ENCODE data around the gene PRKAB1. TPM values are rescaled to one million over a fixed set of nuclear protein-coding genes. Genes with fewer than 3 reads are reported as not detected.

Gene PRKAB1
- total and polyA plus RNA-seq, 7 experiments from 2014 or later = 23.5 to 54.7 (median 43.3) TPM

- ATAC-seq = no peak
- H3K4me3 ChIP-seq (ENCODE audit: low read length) = no peak overlapping the region
- ChIA-PET CTCF (interaction anchor here (1.6 kb wide), 1 partner anchor 18 kb away, joined by 5 read pairs; no protein-coding TSS in a partner anchor), POLR2A (interaction anchor here (0.7 kb wide), 1 partner anchor 1290 kb away, joined by 3 read pairs; no protein-coding TSS in a partner anchor)
- H3K27me3 Mint-ChIP-seq = peaks cover 0 to 9% (median 0%) of the 10 kb centered on the region in 5 donors
- H3K4me1 ChIP-seq (ENCODE audit: control insufficient read depth in 2 of 2, insufficient read depth in 2 of 2, low read length in 2 of 2) = peaks cover 20 to 30% of the 10 kb centered on the region in 2 donors
- H3K4me3 Mint-ChIP-seq = peak overlapping the region; percentile 51 to 98 (median 88)
- H3K36me3 ChIP-seq (ENCODE audit: control insufficient read depth in 2 of 3, insufficient read depth in 3 of 3, low read length in 3 of 3) = peaks cover 0 to 7% (median 0%) of the 10 kb centered on the region in 3 experiments
- H3K27ac Mint-ChIP-seq = peak overlapping the region; percentile 44 to 92 (median 77)
- DNase-seq = no peak
- H3K27ac ChIP-seq (ENCODE audit: low read depth, low read length) = no peak overlapping the region
- H3K9me3 Mint-ChIP-seq = no peaks in the 10 kb centered on the region
- H3K9me3 ChIP-seq (ENCODE audit: control insufficient read depth in 2 of 3, low read length in 3 of 3) = no peaks in the 10 kb centered on the region
- H3K4me1 Mint-ChIP-seq = peaks cover 24 to 52% (median 42%) of the 10 kb centered on the region in 7 donors
- H3K36me3 Mint-ChIP-seq = peaks cover 0 to 19% (median 2%) of the 10 kb centered on the region in 5 donors
- H3K27me3 ChIP-seq (ENCODE audit: control insufficient read depth in 2 of 2, insufficient read depth in 2 of 2, low read length in 2 of 2) = no peaks in the 10 kb centered on the region
- intact Hi-C loops (cut with micrococcal nuclease) = loop anchor here (2.0 to 10.0 kb wide), 10 partner anchors 322 to 1606 kb away; partner anchors contain the start of genes RAB35 (in 2 of the 2), WSB2 (in 2 of the 2), BICDL1 (in 1 of the 2) and RNF10 (in 1 of the 2)
These were observed 1.6 kb upstream of the PRKAB1 start for GRCh38 chr12:119666226-119666795.

- Histone ChIP-seq H3K4me1 (ENCODE audit: control insufficient read depth in 2 of 2, insufficient read depth in 2 of 2, low read length in 2 of 2) (peaks cover 20 to 30% of the 10 kb centered on the region in 2 donors), H3K27ac (ENCODE audit: low read depth, low read length) (peak overlapping the region; percentile 76), H3K9me3 (ENCODE audit: control insufficient read depth in 2 of 3, low read length in 3 of 3) (no peaks in the 10 kb centered on the region), H3K4me3 (ENCODE audit: low read length) (peak overlapping the region; percentile 81), H3K27me3 (ENCODE audit: control insufficient read depth in 2 of 2, insufficient read depth in 2 of 2, low read length in 2 of 2) (no peaks in the 10 kb centered on the region), H3K36me3 (ENCODE audit: control insufficient read depth in 2 of 3, insufficient read depth in 3 of 3, low read length in 3 of 3) (peaks cover 0 to 9% (median 0%) of the 10 kb centered on the region in 3 experiments)
- ATAC-seq = no peak
- intact Hi-C loops (cut with micrococcal nuclease) = loop anchor here (1.0 to 10.0 kb wide), 17 partner anchors 8 to 1651 kb away; partner anchors contain the start of genes RAB35 (in 2 of the 2), WSB2 (in 2 of the 2), BICDL1 (in 1 of the 2) and CIT (in 1 of the 2)
- H3K9me3 Mint-ChIP-seq = no peaks in the 10 kb centered on the region
- peaks cover 0 to 5% (median 0%) of the 10 kb centered on the region in 5 donors for H3K27me3 Mint-ChIP-seq
- H3K4me1 Mint-ChIP-seq = peaks cover 25 to 59% (median 48%) of the 10 kb centered on the region in 7 donors
- ChIA-PET CTCF (no interaction called here), POLR2A (interaction anchor here (0.5 to 2.0 kb wide), 4 partner anchors 8 to 1291 kb away, joined by 3 to 9 read pairs (median 3); partner anchors contain the start of gene SUDS3)
- peaks cover 3 to 22% (median 6%) of the 10 kb centered on the region in 5 donors for H3K36me3 Mint-ChIP-seq
- no peak for DNase-seq
- peak overlapping the region; percentile 53 to 92 (median 83) for H3K27ac Mint-ChIP-seq
- H3K4me3 Mint-ChIP-seq = peak overlapping the region; percentile 85 to 98 (median 88)
These were observed 895 bp upstream of the PRKAB1 start for GRCh38 chr12:119666900-119667576.

GRCh38 chr12:119668324-119668841, 450 bp downstream of the PRKAB1 start:
- H3K4me3 ChIP-seq (ENCODE audit: low read length) = peak overlapping the region; percentile 81
- intact Hi-C loops (cut with micrococcal nuclease) = loop anchor here (1.0 to 10.0 kb wide), 8 partner anchors 209 to 1604 kb away; partner anchors contain the start of genes CIT (in 1 of the 2), RAB35 (in 1 of the 2), RNF10 (in 1 of the 2) and RNU4-1 (in 1 of the 2)
- H3K4me1 ChIP-seq (ENCODE audit: control insufficient read depth in 2 of 2, insufficient read depth in 2 of 2, low read length in 2 of 2) = peaks cover 20 to 30% of the 10 kb centered on the region in 2 donors
- peaks cover 32 to 69% (median 58%) of the 10 kb centered on the region in 7 donors for H3K4me1 Mint-ChIP-seq
- H3K9me3 ChIP-seq (ENCODE audit: control insufficient read depth in 2 of 3, low read length in 3 of 3) = no peaks in the 10 kb centered on the region
- H3K4me3 Mint-ChIP-seq = peak overlapping the region; percentile 85 to 98 (median 88)
- ChIA-PET POLR2A (interaction anchor here (1.2 to 2.0 kb wide), 3 partner anchors 9 to 1293 kb away, joined by 3 to 9 read pairs (median 3); partner anchors contain the start of gene SUDS3), CTCF (interaction anchor here (1.3 to 1.5 kb wide), 2 partner anchors 11 to 20 kb away, joined by 4 to 5 read pairs; no protein-coding TSS in a partner anchor)
- ATAC-seq (no peak), DNase-seq (peak in 1 of 9 donors; percentile 36)
- peak overlapping the region; percentile 76 for H3K27ac ChIP-seq (ENCODE audit: low read depth, low read length)
- H3K9me3 Mint-ChIP-seq = no peaks in the 10 kb centered on the region
- peaks cover 5 to 34% (median 6%) of the 10 kb centered on the region in 5 donors for H3K36me3 Mint-ChIP-seq
- H3K36me3 ChIP-seq (ENCODE audit: control insufficient read depth in 2 of 3, insufficient read depth in 3 of 3, low read length in 3 of 3) = peaks cover 0 to 23% (median 6%) of the 10 kb centered on the region in 3 experiments
- no peaks in the 10 kb centered on the region for H3K27me3 ChIP-seq (ENCODE audit: control insufficient read depth in 2 of 2, insufficient read depth in 2 of 2, low read length in 2 of 2)
- H3K27me3 Mint-ChIP-seq = no peaks in the 10 kb centered on the region
- H3K27ac Mint-ChIP-seq = peak overlapping the region; percentile 77 to 96 (median 92)

- Mint-ChIP-seq H3K4me1 (peaks cover 36 to 75% (median 61%) of the 10 kb centered on the region in 7 donors), H3K27ac (peak overlapping the region; percentile 15 to 85 (median 64)), H3K9me3 (no peaks in the 10 kb centered on the region), H3K27me3 (no peaks in the 10 kb centered on the region), H3K36me3 (peaks cover 5 to 44% (median 12%) of the 10 kb centered on the region in 5 donors), H3K4me3 (peak overlapping the region; percentile 13 to 82 (median 64))
- Histone ChIP-seq H3K27me3 (ENCODE audit: control insufficient read depth in 2 of 2, insufficient read depth in 2 of 2, low read length in 2 of 2) (no peaks in the 10 kb centered on the region), H3K36me3 (ENCODE audit: control insufficient read depth in 2 of 3, insufficient read depth in 3 of 3, low read length in 3 of 3) (peaks cover 8 to 38% (median 13%) of the 10 kb centered on the region in 3 experiments), H3K4me3 (ENCODE audit: low read length) (no peak overlapping the region), H3K9me3 (ENCODE audit: control insufficient read depth in 2 of 3, low read length in 3 of 3) (no peaks in the 10 kb centered on the region), H3K27ac (ENCODE audit: low read depth, low read length) (peak overlapping the region; percentile 4), H3K4me1 (ENCODE audit: control insufficient read depth in 2 of 2, insufficient read depth in 2 of 2, low read length in 2 of 2) (peaks cover 20 to 30% of the 10 kb centered on the region in 2 donors)
- ATAC-seq (no peak), DNase-seq (no peak)
- ChIA-PET CTCF (interaction anchor here (0.7 kb wide), 1 partner anchor 9 kb away, joined by 5 read pairs; no protein-coding TSS in a partner anchor), POLR2A (no interaction called here)
- intact Hi-C loops (cut with micrococcal nuclease) = loop anchor here (5.0 to 10.0 kb wide), 7 partner anchors 342 to 1605 kb away; partner anchors contain the start of genes RAB35 (in 1 of the 2), RNF10 (in 1 of the 2), RNU4-1 (in 1 of the 2) and RNU4-2 (in 1 of the 2)
These were observed 2.0 kb downstream of the PRKAB1 start for GRCh38 chr12:119669744-119670472.

- Mint-ChIP-seq H3K27ac (peak overlapping the region in 7 of 9 donors; percentile 19 to 81 (median 49)), H3K27me3 (no peaks in the 10 kb centered on the region), H3K9me3 (no peaks in the 10 kb centered on the region), H3K36me3 (peaks cover 8 to 54% (median 15%) of the 10 kb centered on the region in 5 donors), H3K4me1 (peaks cover 34 to 73% (median 54%) of the 10 kb centered on the region in 7 donors), H3K4me3 (peak overlapping the region in 3 of 10 donors; percentile 33 to 60 (median 46))
- H3K36me3 ChIP-seq (ENCODE audit: control insufficient read depth in 2 of 3, insufficient read depth in 3 of 3, low read length in 3 of 3) = peaks cover 13 to 50% (median 15%) of the 10 kb centered on the region in 3 experiments
- H3K4me1 ChIP-seq (ENCODE audit: control insufficient read depth in 2 of 2, insufficient read depth in 2 of 2, low read length in 2 of 2) = peaks cover 14 to 22% of the 10 kb centered on the region in 2 donors
- ChIA-PET POLR2A (no interaction called here), CTCF (no interaction called here)
- no peak overlapping the region for H3K27ac ChIP-seq (ENCODE audit: low read depth, low read length)
- DNase-seq (no peak), ATAC-seq (no peak)
- intact Hi-C loops (cut with micrococcal nuclease) = no loop called here
- H3K9me3 ChIP-seq (ENCODE audit: control insufficient read depth in 2 of 3, low read length in 3 of 3) = no peaks in the 10 kb centered on the region
- H3K4me3 ChIP-seq (ENCODE audit: low read length) = no peak overlapping the region
- no peaks in the 10 kb centered on the region for H3K27me3 ChIP-seq (ENCODE audit: control insufficient read depth in 2 of 2, insufficient read depth in 2 of 2, low read length in 2 of 2)
These were observed 3.1 kb downstream of the PRKAB1 start for GRCh38 chr12:119671070-119671469.
